ENCODE measurements around the gene SLC16A10.
"Not testable (repeated sequence)": the region's sequence is repeated elsewhere in the genome, so short reads cannot be mapped to it uniquely, and the experiment has no call there.

DNA sequence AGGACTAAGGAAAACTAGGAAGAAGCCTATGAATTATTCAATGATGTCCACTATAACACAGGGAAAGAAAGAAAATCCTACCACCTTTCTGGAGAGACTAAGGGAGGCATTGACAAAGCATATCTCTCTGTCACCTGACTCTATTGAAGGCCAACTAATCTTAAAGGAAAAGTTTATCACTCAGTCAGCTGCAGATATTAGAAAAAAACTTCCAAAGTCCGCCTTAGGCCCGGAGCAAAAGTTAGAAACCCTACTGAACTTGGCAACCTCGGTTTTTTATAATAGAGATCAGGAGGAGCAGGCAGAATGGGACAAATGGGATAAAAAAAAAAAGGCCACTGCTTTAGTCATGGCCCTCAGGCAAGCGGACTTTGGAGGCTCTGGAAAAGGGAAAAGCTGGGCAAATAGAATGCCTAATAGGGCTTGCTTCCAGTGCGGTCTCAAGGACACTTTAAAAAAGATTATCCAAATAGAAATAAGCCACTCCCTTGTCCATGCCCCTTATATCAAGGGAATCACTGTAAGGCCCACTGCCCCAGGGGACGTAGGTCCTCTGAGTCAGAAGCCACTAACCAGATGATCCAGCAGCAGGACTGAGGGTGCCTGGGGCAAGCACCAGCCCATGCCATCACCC, 47.0 kb downstream of the SLC16A10 start:
- TF ChIP-seq, protein P1, sequence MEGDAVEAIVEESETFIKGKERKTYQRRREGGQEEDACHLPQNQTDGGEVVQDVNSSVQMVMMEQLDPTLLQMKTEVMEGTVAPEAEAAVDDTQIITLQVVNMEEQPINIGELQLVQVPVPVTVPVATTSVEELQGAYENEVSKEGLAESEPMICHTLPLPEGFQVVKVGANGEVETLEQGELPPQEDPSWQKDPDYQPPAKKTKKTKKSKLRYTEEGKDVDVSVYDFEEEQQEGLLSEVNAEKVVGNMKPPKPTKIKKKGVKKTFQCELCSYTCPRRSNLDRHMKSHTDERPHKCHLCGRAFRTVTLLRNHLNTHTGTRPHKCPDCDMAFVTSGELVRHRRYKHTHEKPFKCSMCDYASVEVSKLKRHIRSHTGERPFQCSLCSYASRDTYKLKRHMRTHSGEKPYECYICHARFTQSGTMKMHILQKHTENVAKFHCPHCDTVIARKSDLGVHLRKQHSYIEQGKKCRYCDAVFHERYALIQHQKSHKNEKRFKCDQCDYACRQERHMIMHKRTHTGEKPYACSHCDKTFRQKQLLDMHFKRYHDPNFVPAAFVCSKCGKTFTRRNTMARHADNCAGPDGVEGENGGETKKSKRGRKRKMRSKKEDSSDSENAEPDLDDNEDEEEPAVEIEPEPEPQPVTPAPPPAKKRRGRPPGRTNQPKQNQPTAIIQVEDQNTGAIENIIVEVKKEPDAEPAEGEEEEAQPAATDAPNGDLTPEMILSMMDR (IDR thresholded peaks at IDR 0.05): not testable (repeated sequence)
- TF ChIP-seq POLR2A (IDR thresholded peaks at IDR 0.05): not testable (repeated sequence)

Measured in Peyer's patch (tissue), 4 donors.